Measurements from ENCODE around the gene EMX1. TPM values are rescaled to one million over a fixed set of nuclear protein-coding genes. Genes with fewer than 3 reads are reported as not detected.
A peak's percentile ranks its signal among the peaks of the same experiment; 100 is the strongest.

EMX1 gene
- total RNA-seq, 1 donor from 2014 or later = not detected

DNA sequence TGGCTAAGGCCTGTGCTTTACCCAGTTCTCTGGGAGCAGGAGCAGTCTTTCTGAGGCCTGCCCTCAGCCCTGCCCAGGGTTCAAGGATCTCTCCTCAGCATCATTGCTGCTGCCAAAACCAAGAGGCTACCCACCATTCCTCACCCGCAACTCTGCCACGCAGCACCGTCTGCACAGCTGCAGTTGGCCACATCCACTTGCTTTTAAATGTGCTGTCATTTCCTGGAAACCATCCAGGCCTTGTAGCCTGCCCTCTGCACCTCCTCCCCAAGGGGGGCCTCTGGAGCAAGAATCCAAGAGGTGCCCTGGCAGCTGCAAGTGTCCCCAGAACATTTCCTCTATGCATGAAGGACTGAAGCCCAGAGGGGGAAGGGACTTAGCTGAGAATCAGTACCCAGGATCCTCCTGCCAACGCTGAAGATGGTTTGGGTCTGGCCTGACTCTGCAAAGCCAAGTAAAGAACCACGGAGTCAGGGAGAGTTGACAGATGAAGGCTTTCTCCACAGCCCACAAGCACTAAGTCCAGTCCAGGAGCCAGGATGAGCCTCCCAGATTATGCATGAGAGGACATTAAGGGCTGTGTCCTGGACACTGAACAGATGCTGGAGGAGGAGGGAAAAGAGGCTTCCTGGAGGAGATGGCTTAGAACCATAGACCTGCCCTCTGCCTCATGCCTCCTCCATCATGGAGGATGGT lies 14.9 kb downstream of the EMX1 start:
- H3K27ac Mint-ChIP-seq (ENCODE audit: unreplicated experiment) = no peak overlapping the region
- no peak for DNase-seq (ENCODE audit: extremely low spot score, unreplicated experiment)
- peaks cover 30% of the 10 kb centered on the region for H3K27me3 Mint-ChIP-seq (ENCODE audit: unreplicated experiment)
- H3K4me3 Mint-ChIP-seq (ENCODE audit: unreplicated experiment) = no peak overlapping the region
- no peaks in the 10 kb centered on the region for H3K36me3 Mint-ChIP-seq (ENCODE audit: unreplicated experiment)
- H3K9me3 Mint-ChIP-seq (ENCODE audit: unreplicated experiment) = no peaks in the 10 kb centered on the region
- TF ChIP-seq, protein P1, sequence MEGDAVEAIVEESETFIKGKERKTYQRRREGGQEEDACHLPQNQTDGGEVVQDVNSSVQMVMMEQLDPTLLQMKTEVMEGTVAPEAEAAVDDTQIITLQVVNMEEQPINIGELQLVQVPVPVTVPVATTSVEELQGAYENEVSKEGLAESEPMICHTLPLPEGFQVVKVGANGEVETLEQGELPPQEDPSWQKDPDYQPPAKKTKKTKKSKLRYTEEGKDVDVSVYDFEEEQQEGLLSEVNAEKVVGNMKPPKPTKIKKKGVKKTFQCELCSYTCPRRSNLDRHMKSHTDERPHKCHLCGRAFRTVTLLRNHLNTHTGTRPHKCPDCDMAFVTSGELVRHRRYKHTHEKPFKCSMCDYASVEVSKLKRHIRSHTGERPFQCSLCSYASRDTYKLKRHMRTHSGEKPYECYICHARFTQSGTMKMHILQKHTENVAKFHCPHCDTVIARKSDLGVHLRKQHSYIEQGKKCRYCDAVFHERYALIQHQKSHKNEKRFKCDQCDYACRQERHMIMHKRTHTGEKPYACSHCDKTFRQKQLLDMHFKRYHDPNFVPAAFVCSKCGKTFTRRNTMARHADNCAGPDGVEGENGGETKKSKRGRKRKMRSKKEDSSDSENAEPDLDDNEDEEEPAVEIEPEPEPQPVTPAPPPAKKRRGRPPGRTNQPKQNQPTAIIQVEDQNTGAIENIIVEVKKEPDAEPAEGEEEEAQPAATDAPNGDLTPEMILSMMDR (IDR thresholded peaks at IDR 0.05) = no peak
- H3K4me1 Mint-ChIP-seq (ENCODE audit: unreplicated experiment) = peaks cover 4% of the 10 kb centered on the region

DNA sequence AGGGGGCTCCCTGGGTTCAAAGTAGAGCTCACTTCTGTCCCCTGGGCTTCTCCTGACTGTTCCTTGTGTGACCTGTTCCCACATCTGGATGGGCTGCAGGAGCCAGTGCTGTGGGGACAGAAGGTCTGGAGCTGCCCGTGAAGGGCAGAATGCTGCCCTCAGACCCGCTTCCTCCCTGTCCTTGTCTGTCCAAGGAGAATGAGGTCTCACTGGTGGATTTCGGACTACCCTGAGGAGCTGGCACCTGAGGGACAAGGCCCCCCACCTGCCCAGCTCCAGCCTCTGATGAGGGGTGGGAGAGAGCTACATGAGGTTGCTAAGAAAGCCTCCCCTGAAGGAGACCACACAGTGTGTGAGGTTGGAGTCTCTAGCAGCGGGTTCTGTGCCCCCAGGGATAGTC lies 15.5 kb downstream of the EMX1 start:
- no peaks in the 10 kb centered on the region for H3K9me3 Mint-ChIP-seq (ENCODE audit: unreplicated experiment)
- H3K27ac Mint-ChIP-seq (ENCODE audit: unreplicated experiment) = no peak overlapping the region
- peaks cover 32% of the 10 kb centered on the region for H3K27me3 Mint-ChIP-seq (ENCODE audit: unreplicated experiment)
- DNase-seq (ENCODE audit: extremely low spot score, unreplicated experiment) = no peak
- peaks cover 4% of the 10 kb centered on the region for H3K4me1 Mint-ChIP-seq (ENCODE audit: unreplicated experiment)
- no peak overlapping the region for H3K4me3 Mint-ChIP-seq (ENCODE audit: unreplicated experiment)
- H3K36me3 Mint-ChIP-seq (ENCODE audit: unreplicated experiment) = no peaks in the 10 kb centered on the region
- TF ChIP-seq, protein P1 (IDR thresholded peaks at IDR 0.05) = no peak

DNA sequence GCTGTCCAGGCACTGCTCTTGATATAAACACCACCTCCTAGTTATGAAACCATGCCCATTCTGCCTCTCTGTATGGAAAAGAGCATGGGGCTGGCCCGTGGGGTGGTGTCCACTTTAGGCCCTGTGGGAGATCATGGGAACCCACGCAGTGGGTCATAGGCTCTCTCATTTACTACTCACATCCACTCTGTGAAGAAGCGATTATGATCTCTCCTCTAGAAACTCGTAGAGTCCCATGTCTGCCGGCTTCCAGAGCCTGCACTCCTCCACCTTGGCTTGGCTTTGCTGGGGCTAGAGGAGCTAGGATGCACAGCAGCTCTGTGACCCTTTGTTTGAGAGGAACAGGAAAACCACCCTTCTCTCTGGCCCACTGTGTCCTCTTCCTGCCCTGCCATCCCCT lies 15.9 kb downstream of the EMX1 start:
- Mint-ChIP-seq H3K27ac (ENCODE audit: unreplicated experiment) (no peak overlapping the region), H3K27me3 (ENCODE audit: unreplicated experiment) (peaks cover 36% of the 10 kb centered on the region), H3K9me3 (ENCODE audit: unreplicated experiment) (no peaks in the 10 kb centered on the region), H3K4me1 (ENCODE audit: unreplicated experiment) (peaks cover 4% of the 10 kb centered on the region), H3K36me3 (ENCODE audit: unreplicated experiment) (peaks cover 2% of the 10 kb centered on the region), H3K4me3 (ENCODE audit: unreplicated experiment) (no peak overlapping the region)
- TF ChIP-seq, protein P1 (IDR thresholded peaks at IDR 0.05) = no peak
- no peak for DNase-seq (ENCODE audit: extremely low spot score, unreplicated experiment)

DNA sequence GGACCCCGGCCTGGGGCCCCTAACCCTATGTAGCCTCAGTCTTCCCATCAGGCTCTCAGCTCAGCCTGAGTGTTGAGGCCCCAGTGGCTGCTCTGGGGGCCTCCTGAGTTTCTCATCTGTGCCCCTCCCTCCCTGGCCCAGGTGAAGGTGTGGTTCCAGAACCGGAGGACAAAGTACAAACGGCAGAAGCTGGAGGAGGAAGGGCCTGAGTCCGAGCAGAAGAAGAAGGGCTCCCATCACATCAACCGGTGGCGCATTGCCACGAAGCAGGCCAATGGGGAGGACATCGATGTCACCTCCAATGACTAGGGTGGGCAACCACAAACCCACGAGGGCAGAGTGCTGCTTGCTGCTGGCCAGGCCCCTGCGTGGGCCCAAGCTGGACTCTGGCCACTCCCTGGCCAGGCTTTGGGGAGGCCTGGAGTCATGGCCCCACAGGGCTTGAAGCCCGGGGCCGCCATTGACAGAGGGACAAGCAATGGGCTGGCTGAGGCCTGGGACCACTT lies 16.4 kb downstream of the EMX1 start:
- peaks cover 2% of the 10 kb centered on the region for H3K36me3 Mint-ChIP-seq (ENCODE audit: unreplicated experiment)
- TF ChIP-seq, protein P1 (IDR thresholded peaks at IDR 0.05) = no peak
- peaks cover 4% of the 10 kb centered on the region for H3K4me1 Mint-ChIP-seq (ENCODE audit: unreplicated experiment)
- no peaks in the 10 kb centered on the region for H3K9me3 Mint-ChIP-seq (ENCODE audit: unreplicated experiment)
- H3K27me3 Mint-ChIP-seq (ENCODE audit: unreplicated experiment) = peaks cover 36% of the 10 kb centered on the region
- H3K27ac Mint-ChIP-seq (ENCODE audit: unreplicated experiment) = no peak overlapping the region
- no peak overlapping the region for H3K4me3 Mint-ChIP-seq (ENCODE audit: unreplicated experiment)
- no peak for DNase-seq (ENCODE audit: extremely low spot score, unreplicated experiment)

DNA sequence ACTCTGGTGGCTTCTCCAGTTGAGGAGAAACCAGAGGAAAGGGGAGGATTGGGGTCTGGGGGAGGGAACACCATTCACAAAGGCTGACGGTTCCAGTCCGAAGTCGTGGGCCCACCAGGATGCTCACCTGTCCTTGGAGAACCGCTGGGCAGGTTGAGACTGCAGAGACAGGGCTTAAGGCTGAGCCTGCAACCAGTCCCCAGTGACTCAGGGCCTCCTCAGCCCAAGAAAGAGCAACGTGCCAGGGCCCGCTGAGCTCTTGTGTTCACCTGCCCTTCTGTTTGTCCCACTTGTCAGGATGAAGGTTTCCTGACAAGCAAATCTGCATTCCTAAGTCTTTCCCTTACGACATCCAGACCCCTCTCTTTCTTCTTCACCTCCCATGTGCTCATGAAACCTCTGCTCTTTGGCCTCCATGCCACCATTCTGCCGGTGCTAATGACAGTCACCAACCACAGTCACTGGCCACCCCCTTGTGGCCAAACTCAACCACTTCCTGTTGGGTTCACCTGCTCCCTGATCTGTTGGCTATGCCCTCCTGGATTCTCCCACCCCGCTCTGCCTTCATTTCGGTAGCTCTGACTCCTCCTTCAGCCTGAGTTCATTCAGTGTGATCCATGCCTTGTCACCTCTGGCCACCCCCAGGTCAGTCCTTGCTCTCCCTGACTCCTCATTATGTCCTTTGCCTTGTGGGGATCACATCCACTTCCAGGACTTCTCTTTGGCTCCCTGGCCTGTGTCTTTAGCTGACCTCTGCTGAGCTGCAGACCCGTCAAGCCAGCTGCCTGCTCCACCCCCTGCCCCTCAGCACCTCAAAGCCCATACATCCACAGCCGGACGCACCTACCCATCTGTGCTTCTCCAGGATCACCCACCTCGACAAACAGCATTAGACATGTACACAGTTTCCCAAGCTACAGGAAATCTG lies 17.6 kb downstream of the EMX1 start:
- H3K4me3 Mint-ChIP-seq (ENCODE audit: unreplicated experiment) = no peak overlapping the region
- H3K27ac Mint-ChIP-seq (ENCODE audit: unreplicated experiment) = no peak overlapping the region
- peaks cover 8% of the 10 kb centered on the region for H3K36me3 Mint-ChIP-seq (ENCODE audit: unreplicated experiment)
- H3K4me1 Mint-ChIP-seq (ENCODE audit: unreplicated experiment) = peaks cover 7% of the 10 kb centered on the region
- H3K9me3 Mint-ChIP-seq (ENCODE audit: unreplicated experiment) = no peaks in the 10 kb centered on the region
- peaks cover 42% of the 10 kb centered on the region for H3K27me3 Mint-ChIP-seq (ENCODE audit: unreplicated experiment)
- DNase-seq (ENCODE audit: extremely low spot score, unreplicated experiment) = no peak
- TF ChIP-seq, protein P1 (IDR thresholded peaks at IDR 0.05) = peak; percentile 11
